ENCODE data around the gene AEBP2.

DNA sequence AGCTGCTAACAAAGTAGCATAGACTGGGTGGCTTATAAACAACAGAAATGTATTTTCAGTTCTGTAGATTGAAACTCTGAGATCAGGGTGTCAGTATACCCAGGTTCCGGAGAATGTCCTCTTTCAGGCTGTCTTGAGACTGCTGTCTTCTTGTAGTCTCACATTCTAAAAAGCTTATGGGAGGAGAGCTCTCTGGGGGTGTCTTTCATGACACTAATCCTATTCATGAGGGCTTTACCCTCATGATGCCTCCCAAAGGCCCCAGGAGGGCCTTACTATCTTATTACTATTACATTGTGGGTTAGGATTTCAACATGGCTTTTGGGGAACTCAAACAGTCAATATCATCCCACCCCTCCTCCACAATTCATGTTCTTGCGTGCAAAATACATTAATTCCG lies 94.3 kb downstream of the AEBP2 start:
- TF ChIP-seq, protein P1, sequence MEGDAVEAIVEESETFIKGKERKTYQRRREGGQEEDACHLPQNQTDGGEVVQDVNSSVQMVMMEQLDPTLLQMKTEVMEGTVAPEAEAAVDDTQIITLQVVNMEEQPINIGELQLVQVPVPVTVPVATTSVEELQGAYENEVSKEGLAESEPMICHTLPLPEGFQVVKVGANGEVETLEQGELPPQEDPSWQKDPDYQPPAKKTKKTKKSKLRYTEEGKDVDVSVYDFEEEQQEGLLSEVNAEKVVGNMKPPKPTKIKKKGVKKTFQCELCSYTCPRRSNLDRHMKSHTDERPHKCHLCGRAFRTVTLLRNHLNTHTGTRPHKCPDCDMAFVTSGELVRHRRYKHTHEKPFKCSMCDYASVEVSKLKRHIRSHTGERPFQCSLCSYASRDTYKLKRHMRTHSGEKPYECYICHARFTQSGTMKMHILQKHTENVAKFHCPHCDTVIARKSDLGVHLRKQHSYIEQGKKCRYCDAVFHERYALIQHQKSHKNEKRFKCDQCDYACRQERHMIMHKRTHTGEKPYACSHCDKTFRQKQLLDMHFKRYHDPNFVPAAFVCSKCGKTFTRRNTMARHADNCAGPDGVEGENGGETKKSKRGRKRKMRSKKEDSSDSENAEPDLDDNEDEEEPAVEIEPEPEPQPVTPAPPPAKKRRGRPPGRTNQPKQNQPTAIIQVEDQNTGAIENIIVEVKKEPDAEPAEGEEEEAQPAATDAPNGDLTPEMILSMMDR (conservative IDR thresholded peaks at IDR 0.05) = no peak
- no peak for TF ChIP-seq EZH2 (IDR thresholded peaks at IDR 0.05; ENCODE audit: low read depth)
